Stimulated activated CD8-positive, alpha-beta memory T cell treated with anti-CD3 and anti-CD28 coated beads, Interleukin-4, amount 100 ng/mL, for 4 hours (primary cell): Measurements from ENCODE around the gene THSD4.

Experiments used
- DNase-seq, 2 donors: peaks; one replicate each; pipeline ENCODE4 v3.0.0-alpha.2; 2020; ENCODE audit warnings: low read depth in 2 of 2, low spot score in 1 of 2

THSD4 gene

DNA sequence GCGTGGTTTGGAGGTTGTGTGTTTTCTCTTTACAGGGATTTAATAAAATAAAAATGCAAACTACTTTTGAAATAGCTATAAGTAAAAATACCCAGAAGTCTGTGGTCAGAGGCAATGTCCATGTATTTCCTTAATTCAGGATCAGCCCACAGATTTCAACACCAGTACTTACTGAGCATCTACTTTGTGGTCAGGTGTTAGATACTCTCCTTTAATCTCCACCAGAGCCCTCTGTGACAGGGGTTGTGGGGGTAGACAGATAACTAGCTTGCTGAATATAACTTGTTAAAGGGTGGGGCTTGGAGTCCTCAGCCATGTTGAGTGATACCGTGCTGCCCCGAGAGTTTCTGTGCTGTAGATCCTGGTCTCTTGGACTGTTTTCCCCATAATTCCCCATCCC lies 451.0 kb downstream of the THSD4 start:
- no peak for DNase-seq

- DNase-seq: no peak
These were observed 451.9 kb downstream of the THSD4 start for GRCh38 chr15:71567173-71567572.

DNA sequence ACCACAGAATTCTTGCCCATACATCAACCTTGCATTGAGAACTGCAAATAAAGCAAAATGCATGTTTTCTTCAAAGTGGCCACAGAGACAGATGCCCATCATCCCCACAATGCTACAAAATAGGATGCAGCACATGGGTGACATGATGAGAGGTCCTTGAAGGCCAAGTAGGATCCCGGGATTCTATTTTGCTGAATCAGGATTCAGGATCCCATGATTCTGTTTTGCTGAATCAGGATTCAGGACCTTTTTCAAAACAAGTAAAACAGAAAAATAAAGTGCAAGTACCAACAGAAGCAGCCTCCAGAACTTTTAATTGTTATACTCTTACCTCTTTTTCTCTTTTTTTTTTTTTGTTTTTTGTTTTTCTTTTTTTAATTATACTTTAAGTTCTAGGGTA lies 453.0 kb downstream of the THSD4 start:
- DNase-seq: no peak

DNA sequence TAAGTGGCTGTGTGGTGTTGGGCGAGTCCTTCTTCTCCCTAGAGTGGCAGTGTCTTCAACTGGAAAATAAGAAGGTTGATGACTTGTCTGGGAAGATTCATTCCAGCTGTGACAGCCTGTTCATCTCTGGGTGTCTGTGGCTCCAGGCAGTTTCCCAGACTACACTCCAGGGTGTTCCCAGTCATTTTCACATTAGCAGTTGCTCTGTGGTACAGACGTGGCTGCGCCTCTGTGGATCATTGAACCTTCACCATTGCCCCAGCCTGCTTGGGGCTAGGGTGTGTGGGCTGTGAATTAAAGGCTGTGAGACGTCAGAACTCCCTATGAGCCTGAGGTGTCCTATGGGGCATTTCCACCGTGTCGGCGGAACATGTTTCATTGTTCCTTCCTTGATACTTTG lies 455.5 kb downstream of the THSD4 start:
- no peak for DNase-seq

DNA sequence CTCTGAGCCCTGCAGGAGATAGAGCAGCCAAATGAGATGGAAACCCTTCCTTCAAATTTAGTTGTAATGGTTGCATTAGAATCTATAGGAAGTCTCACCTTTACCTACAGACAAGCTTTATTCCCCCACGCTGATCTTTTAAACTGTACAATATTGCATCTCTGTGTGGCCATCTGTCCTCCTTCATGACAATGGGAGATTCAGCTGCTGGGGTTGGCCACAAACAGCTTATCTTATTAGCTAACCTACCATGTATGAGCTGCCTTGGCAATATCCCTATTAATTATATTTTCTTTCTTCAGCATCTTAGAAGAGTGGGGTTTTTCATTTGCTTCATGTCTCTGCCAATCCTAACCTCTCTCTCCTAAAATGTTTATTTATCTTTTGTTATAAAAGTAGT lies 456.4 kb downstream of the THSD4 start:
- DNase-seq: no peak

- no peak for DNase-seq
These were observed 457.3 kb downstream of the THSD4 start for GRCh38 chr15:71572452-71573053.

DNA sequence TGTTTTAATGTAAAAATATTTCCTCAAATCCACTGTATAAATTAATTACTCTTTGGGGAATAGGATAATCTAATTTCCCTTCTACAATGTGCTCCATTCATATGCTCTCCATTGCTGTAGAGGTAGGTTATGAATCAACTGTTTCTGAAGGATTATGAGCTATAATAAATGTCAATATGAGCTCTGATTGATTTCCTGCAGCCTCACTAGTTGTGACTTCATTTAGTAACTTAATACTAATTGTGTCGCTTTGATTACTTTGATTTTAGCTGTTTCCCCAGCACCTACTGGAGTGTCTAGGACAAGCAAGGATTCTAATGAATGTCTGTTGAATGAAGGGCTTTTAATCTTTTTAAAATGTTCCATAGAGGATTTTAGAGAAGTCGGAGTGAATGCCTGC lies 458.3 kb downstream of the THSD4 start:
- no peak for DNase-seq

GRCh38 chr15:71575474-71576045 lies 460.3 kb downstream of the THSD4 start:
- DNase-seq: no peak

DNA sequence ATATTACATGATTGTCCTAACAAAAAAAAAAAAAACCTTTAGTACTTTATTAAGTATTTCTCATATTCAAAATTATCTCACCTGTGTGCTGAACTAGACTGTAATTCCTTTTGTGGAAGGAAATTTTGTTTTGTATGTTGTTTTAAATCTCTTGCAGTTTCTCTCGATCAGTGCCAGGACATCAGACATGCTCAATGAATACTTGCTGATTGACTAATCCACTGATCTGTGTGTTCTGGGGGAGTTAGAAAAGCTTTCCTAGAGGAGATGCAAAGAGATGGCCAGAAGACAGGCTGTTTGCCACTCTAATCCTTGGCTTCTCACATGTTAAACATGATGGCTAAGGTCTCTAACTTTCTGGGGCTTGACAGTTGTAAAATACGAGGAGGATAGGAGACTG lies 461.8 kb downstream of the THSD4 start:
- DNase-seq: no peak

GRCh38 chr15:71581398-71581930 lies 466.2 kb downstream of the THSD4 start:
- no peak for DNase-seq

DNA sequence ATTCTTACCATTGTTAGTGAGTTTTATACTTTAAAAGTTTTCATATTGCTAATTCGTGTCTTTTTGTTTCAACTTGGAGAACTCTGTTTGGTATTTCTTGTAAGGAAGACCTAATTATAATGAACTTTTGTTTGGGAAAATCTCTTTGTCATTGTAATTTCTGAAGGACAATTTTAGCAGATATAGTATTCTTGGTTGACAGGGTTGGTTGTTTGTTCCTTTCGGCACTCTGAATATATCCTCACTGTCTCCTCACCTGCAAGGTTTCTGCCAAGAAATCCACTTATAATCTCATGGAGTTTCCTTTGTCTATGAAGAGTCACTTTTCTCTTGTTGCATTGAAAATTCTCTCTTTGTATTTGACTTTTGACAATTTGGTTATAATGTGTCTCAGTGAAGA lies 469.9 kb downstream of the THSD4 start:
- DNase-seq: no peak

GRCh38 chr15:71586463-71586862 lies 471.2 kb downstream of the THSD4 start:
- DNase-seq: no peak

DNA sequence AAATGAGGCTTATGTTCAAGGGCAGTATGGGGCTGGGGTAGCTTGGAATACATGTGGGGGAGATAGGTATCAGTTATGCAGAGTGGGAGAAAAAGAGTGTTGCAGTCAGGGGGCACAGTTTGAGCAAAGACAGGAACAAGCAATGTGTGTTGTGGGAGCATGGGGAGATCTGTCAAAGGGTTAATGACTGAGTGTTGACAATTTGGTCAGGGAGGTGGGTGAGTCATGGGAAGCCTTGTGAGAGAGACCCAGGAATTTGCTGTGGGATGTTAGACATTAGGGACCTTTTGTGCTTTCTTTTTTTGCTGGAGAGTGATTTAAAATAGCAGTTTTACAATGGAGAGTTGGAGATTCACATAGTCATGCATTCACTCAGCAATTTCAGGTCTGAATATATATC lies 473.5 kb downstream of the THSD4 start:
- no peak for DNase-seq

- no peak for DNase-seq
These were observed 475.8 kb downstream of the THSD4 start for GRCh38 chr15:71591057-71591456.

DNA sequence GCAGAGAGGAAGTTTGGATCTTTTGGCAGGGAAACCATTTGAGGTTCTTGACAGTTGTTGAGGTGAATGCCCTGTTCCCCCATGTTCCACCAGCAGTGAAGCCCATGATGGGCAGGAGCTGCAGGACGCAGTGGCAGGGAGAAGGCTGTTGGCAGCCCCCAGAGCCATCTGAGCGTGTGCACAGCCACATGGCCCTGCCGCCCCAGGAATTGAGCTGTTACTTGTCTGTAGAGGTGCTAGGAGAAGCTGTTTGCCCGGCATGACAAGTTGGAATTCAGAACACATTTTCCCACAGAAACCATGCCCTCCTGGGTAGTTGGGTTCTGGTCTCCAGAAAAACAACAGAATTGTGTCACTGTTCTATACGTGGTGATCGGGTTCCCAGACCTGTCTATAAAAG lies 476.9 kb downstream of the THSD4 start:
- no peak for DNase-seq

- DNase-seq: no peak
These were observed 480.7 kb downstream of the THSD4 start for GRCh38 chr15:71595846-71596553.

- no peak for DNase-seq
These were observed 481.4 kb downstream of the THSD4 start for GRCh38 chr15:71596672-71597071.

- no peak for DNase-seq
These were observed 481.9 kb downstream of the THSD4 start for GRCh38 chr15:71597126-71597525.

DNA sequence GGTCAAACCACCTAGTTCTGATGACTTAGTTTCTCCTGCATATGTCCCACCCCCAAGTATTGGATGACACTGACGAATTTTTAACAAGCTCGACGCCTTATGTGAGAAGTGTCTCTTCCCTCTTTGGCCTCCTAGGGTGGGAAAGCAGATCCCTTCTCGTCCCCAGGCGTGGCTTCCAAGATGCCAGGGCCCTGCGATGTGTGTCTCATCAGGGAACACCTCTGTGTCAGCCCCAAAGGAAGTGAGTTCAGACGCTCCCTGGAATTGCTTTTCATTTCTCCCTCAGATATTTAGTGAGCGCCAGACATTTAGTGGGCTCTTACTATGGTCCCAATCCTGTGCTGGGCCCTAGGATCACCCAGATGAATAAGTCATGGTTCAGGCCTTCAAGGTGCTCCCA lies 482.4 kb downstream of the THSD4 start:
- no peak for DNase-seq

- no peak for DNase-seq
These were observed 483.5 kb downstream of the THSD4 start for GRCh38 chr15:71598741-71599140.

GRCh38 chr15:71599418-71600151 lies 484.3 kb downstream of the THSD4 start:
- DNase-seq: no peak

DNA sequence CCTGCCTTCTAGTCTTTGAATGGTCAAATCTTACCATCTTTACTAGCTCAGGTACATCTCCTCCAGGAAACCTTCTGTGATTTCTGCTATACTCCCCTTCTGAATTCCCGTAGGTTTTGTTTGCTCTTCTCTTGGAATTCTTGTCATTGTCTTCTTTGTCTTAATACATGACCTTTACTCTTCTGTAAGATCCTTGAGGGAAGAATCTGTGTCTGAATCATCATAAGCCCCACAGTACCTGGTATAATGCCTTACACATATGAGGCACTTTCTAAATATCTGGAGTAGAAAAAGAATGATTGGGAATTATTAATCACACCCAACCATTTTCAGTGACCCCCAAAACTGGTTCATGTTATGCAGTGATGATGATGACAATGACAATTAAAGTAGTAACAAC lies 485.0 kb downstream of the THSD4 start:
- DNase-seq: no peak
